ENCODE data around the gene LCN6.

Gene LCN6

GRCh38 chr9:136791516-136792276 is 43.4 kb upstream of the LCN6 start:
- Histone ChIP-seq H2AFZ (ENCODE audit: insufficient read depth, low read length, poor library complexity) (peak overlapping the region; percentile 7), H2BK12ac (ENCODE audit: low read length) (peak overlapping the region; percentile 3), H3K9me3 (ENCODE audit: insufficient read depth, low read depth, low read length) (peaks cover 2% of the 10 kb centered on the region), H2BK120ac (ENCODE audit: insufficient read depth, low read length, poor library complexity) (peak overlapping the region; percentile 35), H4K12ac (ENCODE audit: low read depth, low read length) (peak overlapping the region; percentile 36), H3K4me1 (ENCODE audit: control insufficient read depth in 1 of 2, insufficient read depth in 2 of 2, low read length in 2 of 2) (peaks cover 24 to 29% of the 10 kb centered on the region in 2 experiments), H3K18ac (ENCODE audit: low read length) (peak overlapping the region; percentile 66), H3K27ac (ENCODE audit: low read depth, low read length) (peak overlapping the region; percentile 4), H2BK5ac (ENCODE audit: low read depth, low read length, poor library complexity) (peak overlapping the region; percentile 44), H3K27me3 (ENCODE audit: insufficient read depth, low read length) (no peaks in the 10 kb centered on the region), H3K4me3 (ENCODE audit: low read depth, low read length) (peak overlapping the region; percentile 70), H3K36me3 (ENCODE audit: control insufficient read depth in 1 of 2, insufficient read depth in 2 of 2, low read length in 2 of 2) (peaks cover 8 to 13% of the 10 kb centered on the region in 2 experiments), H3K4ac (ENCODE audit: low read depth, low read length) (peak overlapping the region; percentile 49), H4K91ac (ENCODE audit: low read depth, low read length) (peak overlapping the region; percentile 74), H3K79me2 (ENCODE audit: control insufficient read depth, insufficient read depth, low read length, poor library complexity) (peaks cover 4% of the 10 kb centered on the region), H4K8ac (ENCODE audit: low read depth, low read length) (peak overlapping the region; percentile 89), H3K79me1 (ENCODE audit: low read length) (peaks cover 14% of the 10 kb centered on the region), H3K14ac (ENCODE audit: low read length) (peak overlapping the region; percentile 78), H3K9ac (ENCODE audit: low read length) (peak overlapping the region; percentile 0), H3K4me2 (ENCODE audit: low read length) (peak overlapping the region; percentile 51), H2AK5ac (ENCODE audit: low read length) (peak overlapping the region; percentile 71), H3K23ac (ENCODE audit: low read length) (no peak overlapping the region)
- DNase-seq = peak; percentile 74 to 78
- WGBS (ENCODE audit: extremely low coverage, insufficient coverage, insufficient read length) = no CpG with 5 or more reads among the region's 29 CpGs

GRCh38 chr9:136790640-136791515 is 42.6 kb upstream of the LCN6 start, which contains the start of gene TMEM141:
Gene TMEM141 (plus strand): TSS chr9:136791344. CDS start chr9:136791371, 27 bp downstream.
- Histone ChIP-seq H3K36me3 (ENCODE audit: control insufficient read depth in 1 of 2, insufficient read depth in 2 of 2, low read length in 2 of 2) (peaks cover 8 to 13% of the 10 kb centered on the region in 2 experiments), H3K79me1 (ENCODE audit: low read length) (peaks cover 11% of the 10 kb centered on the region), H2AK5ac (ENCODE audit: low read length) (peak within 1 kb of the TSS; percentile 71), H4K8ac (ENCODE audit: low read depth, low read length) (peak within 1 kb of the TSS; percentile 89), H3K4me3 (ENCODE audit: low read depth, low read length) (peak within 1 kb of the TSS; percentile 70), H2AFZ (ENCODE audit: insufficient read depth, low read length, poor library complexity) (peak within 1 kb of the TSS; percentile 7), H3K27me3 (ENCODE audit: insufficient read depth, low read length) (no peaks in the 10 kb centered on the region), H2BK5ac (ENCODE audit: low read depth, low read length, poor library complexity) (peak within 1 kb of the TSS; percentile 44), H3K23ac (ENCODE audit: low read length) (no peak within 1 kb of the TSS), H3K14ac (ENCODE audit: low read length) (peak within 1 kb of the TSS; percentile 78), H3K9ac (ENCODE audit: low read length) (peak within 1 kb of the TSS; percentile 0), H3K79me2 (ENCODE audit: control insufficient read depth, insufficient read depth, low read length, poor library complexity) (peaks cover 4% of the 10 kb centered on the region), H3K18ac (ENCODE audit: low read length) (peak within 1 kb of the TSS; percentile 66), H2BK12ac (ENCODE audit: low read length) (peak within 1 kb of the TSS; percentile 3), H3K27ac (ENCODE audit: low read depth, low read length) (peak within 1 kb of the TSS; percentile 16), H3K4me1 (ENCODE audit: control insufficient read depth in 1 of 2, insufficient read depth in 2 of 2, low read length in 2 of 2) (peaks cover 20 to 24% of the 10 kb centered on the region in 2 experiments), H4K12ac (ENCODE audit: low read depth, low read length) (peak within 1 kb of the TSS; percentile 36), H3K4me2 (ENCODE audit: low read length) (peak within 1 kb of the TSS; percentile 51), H3K4ac (ENCODE audit: low read depth, low read length) (peak within 1 kb of the TSS; percentile 49), H4K91ac (ENCODE audit: low read depth, low read length) (peak within 1 kb of the TSS; percentile 74), H3K9me3 (ENCODE audit: insufficient read depth, low read depth, low read length) (peaks cover 2% of the 10 kb centered on the region), H2BK120ac (ENCODE audit: insufficient read depth, low read length, poor library complexity) (peak within 1 kb of the TSS; percentile 35)
- WGBS (ENCODE audit: extremely low coverage, insufficient coverage, insufficient read length) = no CpG with 5 or more reads among the region's 70 CpGs
- peak; percentile 99 to 100 for DNase-seq

- no CpG with 5 or more reads among the region's 3 CpGs for WGBS (ENCODE audit: extremely low coverage, insufficient coverage, insufficient read length)
- H3K27me3 ChIP-seq (ENCODE audit: insufficient read depth, low read length) = no peaks in the 10 kb centered on the region
- H3K36me3 ChIP-seq (ENCODE audit: control insufficient read depth in 1 of 2, insufficient read depth in 2 of 2, low read length in 2 of 2) = peaks cover 8 to 13% of the 10 kb centered on the region in 2 experiments
Measured at GRCh38 chr9:136789523-136789937, 41.2 kb upstream of the LCN6 start.

More at GRCh38 chr9:136789523-136789937, 41.2 kb upstream of the LCN6 start:
- Histone ChIP-seq H4K12ac (ENCODE audit: low read depth, low read length) (no peak overlapping the region), H3K79me1 (ENCODE audit: low read length) (peaks cover 7% of the 10 kb centered on the region), H2AK5ac (ENCODE audit: low read length) (no peak overlapping the region), H3K23ac (ENCODE audit: low read length) (no peak overlapping the region), H3K18ac (ENCODE audit: low read length) (no peak overlapping the region), H3K4me3 (ENCODE audit: low read depth, low read length) (no peak overlapping the region), H4K8ac (ENCODE audit: low read depth, low read length) (no peak overlapping the region), H3K27ac (ENCODE audit: low read depth, low read length) (peak overlapping the region; percentile 57), H3K4me1 (ENCODE audit: control insufficient read depth in 1 of 2, insufficient read depth in 2 of 2, low read length in 2 of 2) (peaks cover 15 to 19% of the 10 kb centered on the region in 2 experiments), H2BK5ac (ENCODE audit: low read depth, low read length, poor library complexity) (no peak overlapping the region), H3K4me2 (ENCODE audit: low read length) (no peak overlapping the region), H3K79me2 (ENCODE audit: control insufficient read depth, insufficient read depth, low read length, poor library complexity) (peaks cover 4% of the 10 kb centered on the region), H2AFZ (ENCODE audit: insufficient read depth, low read length, poor library complexity) (no peak overlapping the region), H3K14ac (ENCODE audit: low read length) (no peak overlapping the region), H3K9ac (ENCODE audit: low read length) (no peak overlapping the region), H2BK120ac (ENCODE audit: insufficient read depth, low read length, poor library complexity) (no peak overlapping the region), H2BK12ac (ENCODE audit: low read length) (no peak overlapping the region), H3K4ac (ENCODE audit: low read depth, low read length) (no peak overlapping the region), H4K91ac (ENCODE audit: low read depth, low read length) (no peak overlapping the region), H3K9me3 (ENCODE audit: insufficient read depth, low read depth, low read length) (peaks cover 2% of the 10 kb centered on the region)
- no peak for DNase-seq
